Stimulated activated CD8-positive, alpha-beta memory T cell treated with anti-CD3 and anti-CD28 coated beads, Interleukin-12 subunit alpha, Interleukin-12 subunit beta, amount 100 ng/mL, for 1 hour (primary cell): ENCODE measurements around the gene SEMA3D.

Source experiments
- DNase-seq: peaks from one replicate; pipeline ENCODE4 v3.0.0-alpha.2; 2020; ENCODE audit warnings: low read depth

Gene SEMA3D

GRCh38 chr7:85186521-85187241, at the start of gene SEMA3D:
SEMA3D (minus strand) TSS chr7:85187056; CDS start chr7:85121891, 65,165 bp downstream.
- no peak for DNase-seq

GRCh38 chr7:85234730-85235129, 47.9 kb upstream of the SEMA3D start:
- DNase-seq: no peak

GRCh38 chr7:85232068-85232467, 45.2 kb upstream of the SEMA3D start:
- no peak for DNase-seq

- no peak for DNase-seq
Observed at GRCh38 chr7:85230623-85231022, 43.8 kb upstream of the SEMA3D start.

GRCh38 chr7:85229544-85229943, 42.7 kb upstream of the SEMA3D start:
- DNase-seq: no peak

DNA sequence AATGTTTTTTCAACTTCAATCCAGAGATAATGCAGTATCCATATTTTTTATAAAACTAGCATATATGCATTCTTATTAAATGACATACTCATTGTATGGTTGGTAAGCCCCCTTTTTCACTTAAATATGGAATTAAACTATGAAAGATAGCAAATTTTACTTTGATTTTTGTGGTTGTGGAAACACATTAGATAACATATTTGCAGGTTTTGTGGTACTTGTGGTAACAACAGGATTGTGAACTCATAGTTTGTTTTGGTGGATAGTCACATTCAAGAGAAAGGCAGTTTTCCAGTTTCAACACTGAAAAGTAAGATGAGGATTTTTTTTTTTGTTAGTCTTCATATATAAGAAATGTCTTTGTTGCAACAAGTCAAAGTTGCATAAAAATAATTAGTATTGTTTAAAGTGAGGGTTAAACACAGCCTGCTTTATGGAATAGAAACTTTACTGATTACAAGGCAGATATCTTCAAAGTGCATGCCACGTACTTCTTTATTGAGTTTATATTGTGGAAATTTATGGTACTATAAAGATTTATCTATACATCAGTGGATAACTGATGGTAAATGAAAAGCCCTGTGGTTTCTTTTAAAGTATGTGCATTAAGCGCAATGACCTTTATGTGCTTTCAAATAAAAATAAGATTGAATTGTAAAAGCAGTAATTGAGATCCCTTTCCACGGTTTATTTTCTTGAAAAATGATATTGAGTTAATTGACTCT, 39.7 kb upstream of the SEMA3D start:
- DNase-seq: no peak

DNA sequence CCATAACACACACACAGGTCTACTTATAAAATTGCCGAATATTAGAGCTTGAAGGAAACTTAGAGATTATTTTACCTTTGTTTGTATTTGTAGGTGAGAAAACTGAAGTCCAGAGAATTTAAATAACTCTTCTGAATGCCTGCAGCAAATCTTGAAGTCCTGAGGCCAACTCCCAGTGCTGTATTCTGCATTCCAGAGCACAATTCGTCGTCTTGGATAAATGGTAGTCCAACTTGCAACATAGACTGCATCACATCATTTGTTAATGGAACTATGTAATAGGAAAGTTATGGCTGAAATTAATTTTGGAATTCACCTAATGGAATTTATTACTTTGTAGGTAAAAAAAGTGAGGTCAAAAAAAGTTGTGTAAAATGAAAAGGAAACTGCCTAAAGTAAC, 37.3 kb upstream of the SEMA3D start:
- no peak for DNase-seq

- DNase-seq: no peak
Observed at GRCh38 chr7:85222522-85222921, 35.7 kb upstream of the SEMA3D start.

DNA sequence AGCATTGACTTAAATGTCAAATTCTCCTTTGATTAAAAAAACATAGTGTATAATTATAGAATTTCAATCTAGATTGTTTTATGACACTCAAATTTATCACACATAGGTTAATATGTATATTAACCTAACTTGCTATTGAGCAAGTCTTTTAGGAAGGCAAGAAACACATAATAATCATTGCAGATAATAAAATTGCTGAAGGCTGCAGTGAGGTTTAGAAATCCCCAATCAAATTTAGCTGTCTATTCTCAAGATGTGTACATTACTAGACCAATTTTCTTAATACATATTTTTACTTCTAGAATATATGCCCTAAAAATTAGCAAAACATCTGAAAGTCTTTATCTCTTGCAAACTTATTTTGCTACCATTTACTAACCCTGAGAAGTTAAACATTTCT, 34.9 kb upstream of the SEMA3D start:
- no peak for DNase-seq

- no peak for DNase-seq
Observed at GRCh38 chr7:85220651-85221050, 33.8 kb upstream of the SEMA3D start.

GRCh38 chr7:85220023-85220422, 33.2 kb upstream of the SEMA3D start:
- no peak for DNase-seq

DNA sequence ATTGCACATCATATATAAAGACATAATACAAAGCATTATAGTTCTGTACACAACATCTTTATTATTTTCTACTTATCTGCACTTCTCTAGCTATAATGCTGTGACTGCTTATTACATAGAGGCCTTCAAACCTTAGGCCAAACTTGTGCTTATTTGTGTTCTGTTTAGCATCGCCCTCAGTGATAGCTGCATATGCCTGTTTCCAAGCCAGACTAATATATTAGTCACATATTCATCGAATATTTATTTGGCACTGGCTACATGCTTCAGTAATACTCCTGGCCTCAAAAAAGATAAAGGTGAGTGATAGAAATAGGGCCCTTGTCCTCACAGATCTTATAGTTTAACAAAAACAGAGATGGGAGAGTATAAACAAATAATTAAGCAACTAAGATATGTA, 30.2 kb upstream of the SEMA3D start:
- no peak for DNase-seq

GRCh38 chr7:85215098-85215497, 28.2 kb upstream of the SEMA3D start:
- no peak for DNase-seq

- no peak for DNase-seq
Observed at GRCh38 chr7:85213500-85213899, 26.6 kb upstream of the SEMA3D start.

- DNase-seq: no peak
Observed at GRCh38 chr7:85205754-85206153, 18.9 kb upstream of the SEMA3D start.

DNA sequence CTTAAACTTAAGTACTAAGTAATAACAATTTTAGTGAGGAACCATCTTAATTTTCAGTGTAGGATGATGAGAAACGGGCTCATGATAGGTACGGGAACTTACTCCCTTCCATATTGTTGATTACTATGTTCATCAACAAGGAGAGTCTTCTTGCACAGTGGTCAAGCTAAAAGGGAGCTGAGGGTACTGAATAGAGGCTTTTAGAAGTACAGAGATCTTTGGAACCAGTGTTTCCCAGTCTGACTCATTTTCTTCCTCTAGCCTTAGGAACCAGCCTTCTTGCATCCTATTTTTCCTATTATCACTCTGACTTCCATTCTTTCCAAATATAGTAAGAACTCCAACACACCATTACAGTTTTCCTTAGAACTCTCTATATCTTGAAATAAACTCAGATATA, 17.6 kb upstream of the SEMA3D start:
- no peak for DNase-seq

DNA sequence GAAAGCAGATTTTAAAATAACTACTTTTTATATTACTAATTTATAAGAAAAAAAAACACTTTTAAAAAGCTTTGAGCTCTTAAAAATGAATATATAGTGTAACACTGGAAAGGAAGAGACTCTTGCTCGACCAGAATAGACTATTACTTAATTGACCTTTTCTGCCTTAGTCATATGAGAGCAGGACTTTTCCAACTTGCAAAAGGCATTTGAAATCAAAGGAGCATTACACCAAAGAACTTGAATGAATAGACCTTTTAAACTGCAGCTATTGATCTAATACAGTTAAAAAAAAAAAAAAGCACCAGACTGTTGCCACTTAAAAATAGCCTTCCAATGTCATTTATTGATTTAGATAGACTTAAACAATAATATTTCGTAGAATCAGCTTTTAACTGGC, 17.2 kb upstream of the SEMA3D start:
- DNase-seq: no peak

- no peak for DNase-seq
Observed at GRCh38 chr7:85201209-85201608, 14.4 kb upstream of the SEMA3D start.

DNA sequence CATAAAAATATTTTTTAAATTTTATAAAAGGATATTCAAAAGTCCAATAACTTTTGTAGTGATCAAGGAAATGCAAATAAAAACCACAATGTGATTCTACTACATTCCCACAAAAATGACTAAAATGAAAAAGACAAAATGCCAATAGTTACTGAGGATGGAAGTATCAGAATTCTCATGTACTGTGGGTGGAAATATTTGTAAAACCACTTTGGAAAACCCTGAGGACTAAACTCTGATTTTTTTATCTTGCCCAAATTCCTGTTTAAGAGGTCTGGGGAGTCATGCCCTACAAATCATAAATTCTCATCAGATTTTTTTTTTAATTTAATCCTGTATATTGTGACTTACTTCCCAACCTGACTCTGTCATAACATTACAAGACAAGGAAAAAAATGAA, 9.8 kb upstream of the SEMA3D start:
- DNase-seq: no peak

DNA sequence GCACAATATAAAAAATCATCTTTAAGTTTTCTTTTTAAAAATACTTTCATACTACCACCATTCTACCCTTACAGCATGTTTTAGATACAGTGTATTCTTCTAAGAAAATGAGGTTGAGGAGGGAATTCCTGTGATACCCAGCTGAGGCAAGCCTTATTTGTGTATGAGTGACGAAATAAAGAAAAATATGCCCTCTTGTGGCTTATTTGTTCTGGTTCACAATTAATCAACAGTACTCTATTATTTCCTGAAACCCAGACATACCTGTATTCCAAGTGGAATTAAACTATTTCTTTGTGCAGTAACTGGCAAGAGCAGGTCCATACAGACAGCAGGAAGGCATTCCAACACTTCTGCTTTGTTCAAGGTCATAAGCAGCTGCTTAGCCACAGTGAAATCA, 4.5 kb upstream of the SEMA3D start:
- no peak for DNase-seq

DNA sequence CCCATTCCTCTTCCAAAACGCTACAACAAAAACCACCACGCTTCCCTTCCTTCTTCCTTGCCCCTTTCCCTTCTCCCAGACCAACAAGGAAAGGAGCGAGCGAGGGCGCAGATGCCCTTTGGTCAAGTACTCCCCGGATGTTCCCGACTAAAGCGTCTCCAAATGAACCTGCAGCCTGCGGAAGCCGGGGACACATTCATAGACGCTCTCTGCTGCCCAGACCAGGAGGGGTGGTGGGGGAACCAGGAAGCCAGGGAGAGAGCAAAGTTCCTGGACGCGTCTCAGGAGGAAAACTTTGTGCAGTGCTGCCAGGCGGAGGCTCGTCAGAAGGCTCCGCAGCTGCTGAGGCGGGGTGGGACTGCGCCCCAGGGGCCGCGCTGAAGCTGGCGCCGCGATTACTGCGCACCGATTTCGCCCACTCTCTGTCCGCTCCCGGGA, 754 bp downstream of the SEMA3D start:
- DNase-seq: no peak

DNA sequence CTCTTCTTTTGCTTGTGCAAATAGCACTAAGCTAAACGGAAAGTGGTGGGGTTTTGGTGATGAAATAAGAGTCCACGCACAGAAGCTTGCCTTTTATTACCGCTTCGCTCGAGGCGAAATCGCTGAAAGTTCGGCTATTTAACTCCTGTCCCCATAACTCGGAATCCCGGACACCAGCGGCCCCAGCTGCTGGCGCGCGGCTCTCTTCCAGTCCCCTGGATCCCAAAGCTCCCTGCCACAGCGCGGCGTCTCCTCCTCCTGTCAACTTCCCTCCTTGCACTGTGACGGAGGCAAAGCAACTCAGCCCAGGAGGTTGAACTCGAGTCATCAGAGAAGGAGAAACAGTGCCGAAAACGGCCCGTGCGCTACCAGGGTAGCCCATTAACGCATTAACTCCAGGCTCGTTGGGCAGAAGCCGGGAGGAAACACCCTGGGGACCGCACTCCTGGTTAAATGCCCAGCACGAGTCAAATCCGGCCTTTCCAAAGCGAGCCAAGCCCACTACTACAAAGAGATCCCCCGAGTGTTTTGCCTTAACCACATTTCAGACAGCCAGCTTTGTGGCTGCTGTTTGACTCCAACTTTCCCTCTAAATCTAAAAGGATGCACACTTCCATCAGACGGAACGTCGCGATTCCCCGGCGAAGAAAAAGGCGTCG, 1.3 kb downstream of the SEMA3D start:
- no peak for DNase-seq
